HepG2 (cell line): Measurements from ENCODE around the gene SELENOS. TPM values are rescaled to one million over a fixed set of nuclear protein-coding genes. Genes with fewer than 3 reads are reported as not detected.

ENCODE experiments used
- BATF2 ChIP-seq: sonication (generic); formaldehyde crosslinking; IDR thresholded peaks from 2 replicates; pipeline ENCODE4 v1.8.0; 2022; ENCODE audit warnings: mild to moderate bottlenecking, missing genetic modification reagents, moderate library complexity
- GPBP1L1 ChIP-seq: sonication (generic); formaldehyde crosslinking; IDR thresholded peaks from 2 replicates; pipeline ENCODE4 v1.5.0; 2020; ENCODE audit warnings: mild to moderate bottlenecking, missing genetic modification reagents
- HDAC2 ChIP-seq: sonication (generic); formaldehyde crosslinking; IDR thresholded peaks from 2 replicates; pipeline ENCODE4 v1.4.0; 2020; ENCODE audit warnings: missing genetic modification reagents
- MLXIP ChIP-seq: sonication (generic); formaldehyde crosslinking; IDR thresholded peaks from 2 replicates; pipeline ENCODE4 v1.9.0; 2021; ENCODE audit warnings: missing genetic modification reagents, borderline replicate concordance
- PHF8 ChIP-seq: sonication (generic); formaldehyde crosslinking; IDR thresholded peaks from 2 replicates; pipeline ENCODE4 v1.5.0; 2020; ENCODE audit warnings: missing genetic modification reagents
- PLSCR1 ChIP-seq: sonication (generic); formaldehyde crosslinking; IDR thresholded peaks from 2 replicates; pipeline ENCODE4 v1.5.0; 2020; ENCODE audit warnings: missing genetic modification reagents, mild to moderate bottlenecking, borderline replicate concordance
- PRDM4 ChIP-seq: sonication (generic); formaldehyde crosslinking; IDR thresholded peaks from 2 replicates; pipeline ENCODE4 v1.9.0; 2021; ENCODE audit warnings: missing genetic modification reagents, borderline replicate concordance
- STAG1 ChIP-seq: sonication (generic); formaldehyde crosslinking; IDR thresholded peaks from 2 replicates; pipeline ENCODE4 v1.4.0; 2020; ENCODE audit warnings: missing genetic modification reagents
- TBL1XR1 ChIP-seq: fragments of 150-350 bp; IDR thresholded peaks from 2 replicates; pipeline ENCODE4 v1.6.1; 2014; ENCODE audit warnings: borderline replicate concordance, low read length; ENCODE audit not compliant: partially characterized antibody
- TGIF2 ChIP-seq: IDR thresholded peaks from 2 replicates; pipeline ENCODE4 v1.6.1; 2016; ENCODE audit warnings: control low read depth, missing compliant biosample characterization
- ZNF280B ChIP-seq: sonication (generic); formaldehyde crosslinking; IDR thresholded peaks from 2 replicates; pipeline ENCODE4 v1.5.0; 2020; ENCODE audit warnings: missing genetic modification reagents, mild to moderate bottlenecking, borderline replicate concordance
- ZNF317 ChIP-seq: sonication (generic); formaldehyde crosslinking; IDR thresholded peaks from 2 replicates; pipeline ENCODE4 v1.5.0; 2020; ENCODE audit warnings: mild to moderate bottlenecking, missing genetic modification reagents
- ZNF512B ChIP-seq: sonication (generic); formaldehyde crosslinking; IDR thresholded peaks from 2 replicates; pipeline ENCODE4 v1.5.1; 2020; ENCODE audit warnings: missing genetic modification reagents, mild to moderate bottlenecking, borderline replicate concordance
- polyA plus RNA-seq, 8 experiments: library from polyadenylated mRNA; depleted of rRNA in 3 of 8; stranded (reverse) in 7 of 8; unstranded in 1 of 8; fragments of >200 nt; fragmentation: Illumina TruSeq in 4 of 8; extraction: Trizol in 4 of 8; gene quantifications; 2 replicates each; pipeline versions ENCODE4 v1.2.1 to v1.2.3, GENCODE V29; 2011 to 2016; ENCODE audit warnings: low read depth in 4 of 8, missing spikeins in 1 of 8, mixed read lengths in 1 of 8; ENCODE audit not compliant: insufficient read depth in 1 of 8
- total RNA-seq, 5 experiments: library from RNA; depleted of rRNA; stranded (reverse); fragments of >200 nt; fragmentation: Illumina TruSeq; extraction: Trizol; gene quantifications; 2 replicates each; pipeline ENCODE4 v1.2.3, GENCODE V29; 2016; ENCODE audit warnings: low read depth in 1 of 5

The SELENOS gene
- total and polyA plus RNA-seq, 2 of the 13 experiments (the other 11 are each of a cell fraction or from before 2014, with no cell fraction given) = 63.0 to 66.1 TPM

- TF ChIP-seq ZNF280B (CRISPR knock-in tag) = 0 out of 2 replicates have a peak, but pooled peaks have one; percentile 19
- no peak for TF ChIP-seq STAG1
- TF ChIP-seq TBL1XR1 = no peak
- TF ChIP-seq PLSCR1 (CRISPR knock-in tag) = no peak
- TF ChIP-seq GPBP1L1 (CRISPR knock-in tag) = no peak
- TF ChIP-seq ZNF317 (CRISPR knock-in tag) = 0 out of 2 replicates have a peak, but pooled peaks have one; percentile 67
- TF ChIP-seq ZNF512B (CRISPR knock-in tag) = no peak
- TF ChIP-seq BATF2 (CRISPR knock-in tag) = peak; percentile 78
- TF ChIP-seq MLXIP (CRISPR knock-in tag) = 0 out of 2 replicates have a peak, but pooled peaks have one; percentile 17
- peak; percentile 83 for TF ChIP-seq HDAC2 (CRISPR knock-in tag)
- TF ChIP-seq PRDM4 (CRISPR knock-in tag) = 0 out of 2 replicates have a peak, but pooled peaks have one; percentile 24
- peak; percentile 97 for TF ChIP-seq TGIF2 (CRISPR knock-in tag)
- peak; percentile 97 for TF ChIP-seq PHF8
These were observed 17.7 kb upstream of the SELENOS start, which contains the start of gene SNRPA1 (continued) for GRCh38 chr15:101294731-101295606.
